Tongue (tissue), 2 donors: Measurements from ENCODE around the gene MYO10. TPM values are rescaled to one million over a fixed set of nuclear protein-coding genes. Genes with fewer than 3 reads are reported as not detected.
A peak's percentile ranks its signal among the peaks of the same experiment; 100 is the strongest.
"Not testable (repeated sequence)": the region's sequence is repeated elsewhere in the genome, so short reads cannot be mapped to it uniquely, and the experiment has no call there.

Experiments
- DNase-seq: peaks from one replicate; pipeline ENCODE4 v3.0.0-alpha.2; 2015
- total RNA-seq: library from RNA; depleted of rRNA; stranded (reverse); fragments of >200 nt; gene quantifications from one replicate; pipeline ENCODE4 v1.2.3, GENCODE V29; 2014

The MYO10 gene
- total RNA-seq, 1 donor from 2014 or later: 27.1 TPM

DNA sequence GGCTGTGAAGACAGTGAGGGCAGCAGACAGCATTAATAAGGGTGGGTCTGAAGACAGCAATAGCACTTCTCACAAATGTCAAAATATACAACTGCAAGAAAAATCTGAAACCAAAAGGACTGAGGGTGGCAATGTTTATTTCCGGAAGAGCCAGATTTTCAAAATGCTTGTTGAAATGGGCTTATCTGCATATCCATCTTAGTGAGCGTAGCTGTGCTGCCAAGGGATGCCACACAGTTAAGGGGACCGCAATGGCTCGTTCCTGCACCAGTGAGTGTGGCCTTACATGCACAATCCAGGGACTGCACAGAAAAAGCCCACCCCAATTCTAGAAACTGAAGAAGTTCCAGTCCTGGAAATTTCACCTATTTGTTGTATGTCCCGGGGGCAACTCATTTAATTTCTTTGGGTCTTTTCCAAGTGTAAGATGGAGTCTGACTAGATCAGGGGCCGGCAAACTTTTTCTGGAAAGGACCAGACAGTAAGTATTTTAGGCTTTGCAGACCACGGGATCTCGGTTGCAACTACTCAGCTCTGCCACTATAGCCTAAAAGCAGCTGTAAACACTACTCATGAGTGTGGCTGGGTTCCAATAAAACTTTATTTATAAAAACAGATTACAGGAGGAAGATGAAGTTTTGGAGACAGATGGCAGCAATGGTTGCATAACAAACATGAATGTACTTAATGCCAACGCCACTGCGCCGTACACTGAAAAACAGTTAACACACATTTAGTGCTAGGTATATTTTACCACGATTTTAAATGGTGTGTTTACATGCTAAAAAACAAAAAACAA, 154.1 kb downstream of the MYO10 start:
- no peak for DNase-seq

DNA sequence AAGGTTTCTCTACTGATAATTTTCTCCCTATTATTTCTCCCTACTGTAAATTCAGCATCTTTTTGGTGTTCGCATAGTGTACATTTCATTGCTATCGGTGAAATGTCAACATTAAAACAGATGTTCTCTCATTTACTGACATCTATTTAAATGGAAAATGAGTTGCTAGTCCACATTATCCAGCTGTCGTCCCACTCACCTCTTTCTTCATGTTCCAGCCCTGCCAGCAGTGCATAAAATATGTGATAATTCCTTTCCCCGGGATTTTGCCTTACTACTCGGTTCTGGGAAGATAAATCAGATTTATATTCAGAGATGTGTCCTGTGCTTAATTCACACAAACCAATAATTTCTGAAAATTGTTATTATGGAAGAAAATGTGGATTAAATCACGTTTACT, 155.8 kb downstream of the MYO10 start:
- DNase-seq: no peak

- no peak for DNase-seq
Observed at GRCh38 chr5:16777432-16777831, 158.7 kb downstream of the MYO10 start.

GRCh38 chr5:16776611-16777251, 159.4 kb downstream of the MYO10 start:
- peak; percentile 42 for DNase-seq

DNA sequence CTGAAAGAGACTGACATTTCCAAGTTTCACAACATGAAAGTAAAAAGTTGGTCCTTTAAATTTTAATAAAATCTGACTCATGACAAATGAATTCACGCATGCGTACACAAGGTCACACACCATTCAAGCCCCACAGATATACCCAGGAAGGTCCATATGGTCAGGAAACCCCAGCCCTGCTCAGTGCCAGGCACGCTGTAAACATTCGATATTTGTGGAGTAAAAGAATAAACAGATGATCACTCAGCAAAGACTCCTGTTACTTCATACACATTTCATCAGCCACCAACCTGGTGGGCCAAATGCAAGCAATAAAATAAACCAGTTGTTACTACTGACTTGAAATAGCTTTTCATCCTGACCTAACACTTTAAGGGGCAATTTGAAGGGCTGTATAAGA, 161.3 kb downstream of the MYO10 start:
- no peak for DNase-seq

- no peak for DNase-seq
Observed at GRCh38 chr5:16773991-16774390, 162.1 kb downstream of the MYO10 start.

- DNase-seq: no peak
Observed at GRCh38 chr5:16772556-16772955, 163.5 kb downstream of the MYO10 start.

DNA sequence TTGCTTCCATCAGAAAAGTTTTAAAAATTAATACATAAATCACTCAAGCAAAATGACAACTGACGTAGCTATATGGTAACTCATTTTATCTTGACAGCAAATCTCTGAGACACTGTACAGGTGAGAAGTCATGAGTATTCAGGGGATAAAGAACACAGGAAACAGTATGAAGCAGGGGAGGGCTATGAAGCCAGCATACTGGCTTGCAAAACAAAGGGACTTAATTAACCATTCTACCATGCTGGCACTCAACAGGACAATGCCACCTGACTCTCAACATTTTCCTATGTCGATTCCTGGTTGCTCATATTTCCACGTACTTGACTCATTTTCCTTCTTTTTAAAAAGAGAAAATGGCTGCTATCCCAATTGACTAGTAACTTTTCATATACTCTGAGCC, 167.9 kb downstream of the MYO10 start:
- DNase-seq: no peak

DNA sequence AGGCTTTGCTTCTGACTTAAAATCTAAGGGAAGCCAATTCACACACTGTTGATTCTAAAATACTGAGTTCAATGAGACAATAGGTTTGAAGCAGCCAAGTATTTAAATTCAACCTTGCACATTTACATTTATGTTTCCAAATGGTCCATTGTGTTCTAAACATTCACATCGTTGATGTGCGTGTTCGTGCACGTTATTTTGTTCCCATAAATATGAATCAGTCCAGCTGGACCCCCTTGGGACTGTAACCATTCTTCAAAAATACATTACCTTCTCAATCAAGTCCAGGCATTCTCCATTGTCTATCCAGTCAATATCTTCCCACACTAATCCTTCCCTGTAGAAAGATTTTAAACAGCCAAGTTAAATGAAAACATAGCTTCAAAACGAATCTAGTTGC, 172.9 kb downstream of the MYO10 start:
- DNase-seq: peak; percentile 78

GRCh38 chr5:16759147-16759773, 176.8 kb downstream of the MYO10 start:
- DNase-seq: peak; percentile 14

DNA sequence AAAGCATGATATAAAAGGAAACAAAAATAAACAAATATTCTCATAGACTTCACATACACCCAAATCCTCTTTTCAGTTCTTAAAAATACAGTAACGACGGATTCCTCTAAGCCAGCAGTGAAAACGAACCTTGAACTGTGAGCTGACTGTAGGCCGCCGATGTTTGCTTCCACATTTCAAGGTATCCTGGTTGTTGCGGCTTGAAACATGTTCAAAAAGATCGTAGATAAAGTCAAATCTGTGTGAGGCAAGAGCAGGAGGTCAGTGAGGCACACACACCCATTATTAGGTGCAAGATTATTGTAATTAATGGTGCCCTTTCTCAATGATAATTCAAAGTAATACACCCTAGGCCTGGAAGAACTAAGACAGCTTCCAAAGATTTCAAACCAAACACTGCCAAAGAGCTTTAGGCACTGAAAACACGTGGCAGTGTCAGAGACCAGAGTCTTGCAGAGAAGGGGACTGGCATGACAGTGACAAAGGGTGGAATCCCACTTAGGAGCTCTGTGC, 178.0 kb downstream of the MYO10 start:
- no peak for DNase-seq

- not testable (repeated sequence) for DNase-seq
Observed at GRCh38 chr5:16757577-16757976, 178.5 kb downstream of the MYO10 start.

- no peak for DNase-seq
Observed at GRCh38 chr5:16757146-16757545, 178.9 kb downstream of the MYO10 start.

DNA sequence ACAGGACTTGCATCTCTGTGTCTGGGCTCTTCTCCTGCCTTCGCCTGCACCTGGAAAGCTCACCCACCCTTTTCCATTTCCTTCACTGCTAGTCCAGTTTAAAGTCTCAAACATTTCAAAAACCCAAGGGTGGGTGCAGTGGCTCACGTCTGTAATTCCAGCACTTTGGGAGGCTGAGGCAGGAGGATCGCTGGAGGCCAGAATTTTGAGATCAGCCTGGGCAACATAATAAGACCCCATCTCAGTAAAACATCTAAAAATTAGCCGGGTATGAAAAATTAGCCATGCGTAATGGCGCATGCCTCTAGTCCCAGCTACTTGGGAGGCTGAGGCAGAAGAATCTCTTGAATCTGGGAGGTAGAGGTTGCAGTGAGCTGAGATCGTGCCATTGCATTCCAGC, 179.4 kb downstream of the MYO10 start:
- no peak for DNase-seq

DNA sequence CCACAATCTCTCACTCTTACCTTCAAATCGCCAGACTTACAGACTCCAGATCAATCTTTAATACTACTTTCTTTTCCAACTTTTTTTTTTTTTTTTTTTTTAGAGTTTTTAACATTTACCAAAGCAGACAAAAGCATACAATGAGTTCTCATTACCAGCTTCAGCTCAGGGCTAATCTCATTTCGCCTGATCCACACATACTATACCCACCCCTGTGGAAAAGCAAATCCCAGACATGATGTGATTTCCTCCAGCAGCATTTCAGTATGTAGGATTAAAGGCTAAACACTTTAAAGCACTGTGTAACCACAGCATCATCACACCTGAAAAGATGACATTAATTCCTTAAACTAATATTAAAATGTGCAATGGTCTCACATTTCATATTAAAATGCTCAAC, 180.4 kb downstream of the MYO10 start:
- no peak for DNase-seq

GRCh38 chr5:16754601-16755000, 181.5 kb downstream of the MYO10 start:
- peak; percentile 71 for DNase-seq

DNA sequence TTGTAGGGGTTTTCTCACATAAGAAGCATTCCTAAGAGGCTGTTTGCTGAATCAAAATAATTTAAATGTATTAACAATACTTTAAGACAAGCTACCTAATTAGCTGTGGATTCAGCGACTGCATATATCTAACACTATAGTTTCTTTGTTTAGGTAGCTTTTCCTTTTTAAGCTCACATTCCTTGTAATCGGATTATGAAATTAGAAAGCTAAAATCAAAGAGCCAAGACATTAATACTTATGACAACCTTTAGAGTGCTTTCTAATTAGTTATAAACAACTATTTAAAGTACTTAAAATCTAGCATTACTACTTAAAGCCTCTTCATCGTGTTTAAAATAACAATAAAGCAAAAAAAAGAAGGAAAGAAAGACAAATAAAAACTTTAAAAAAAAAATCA, 182.0 kb downstream of the MYO10 start:
- no peak for DNase-seq

DNA sequence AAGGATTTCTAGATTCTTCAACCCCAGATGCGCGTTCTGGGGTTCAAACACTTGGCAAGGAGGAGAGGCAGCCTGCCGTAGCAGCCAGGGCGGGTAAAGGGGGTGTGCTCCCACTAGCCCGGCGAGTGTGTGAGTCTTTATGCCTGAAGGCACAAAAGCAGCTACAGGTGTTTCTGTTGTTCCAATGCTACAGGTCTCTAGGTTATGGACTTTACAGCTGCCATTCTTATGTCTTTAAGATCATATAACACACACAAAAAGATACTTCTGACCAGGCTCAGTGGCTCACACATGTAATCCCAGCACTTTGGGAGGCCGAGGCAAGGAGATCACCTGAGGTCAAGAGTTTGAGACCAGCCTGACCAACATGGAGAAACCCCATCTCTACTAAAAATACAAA, 185.6 kb downstream of the MYO10 start:
- no peak for DNase-seq

DNA sequence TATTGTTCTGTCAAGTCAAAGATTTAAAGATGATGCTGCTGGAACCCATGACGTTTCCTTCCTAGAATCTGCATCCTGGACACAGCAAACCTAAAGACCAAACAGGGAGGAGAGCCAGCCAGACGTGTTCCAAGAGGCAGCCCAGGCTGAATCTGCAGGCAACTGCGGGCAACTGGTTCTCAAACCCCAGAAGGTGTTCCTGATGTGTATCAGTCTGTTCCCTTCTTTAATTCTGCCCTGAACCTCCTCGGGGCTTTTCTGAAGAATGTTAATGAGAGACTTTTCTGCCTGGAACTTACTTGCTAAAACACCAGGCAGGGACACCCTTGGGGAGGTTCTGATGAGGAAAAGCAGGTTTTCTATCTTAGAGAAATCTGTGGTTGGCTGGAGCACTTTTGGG, 186.5 kb downstream of the MYO10 start:
- DNase-seq: no peak

DNA sequence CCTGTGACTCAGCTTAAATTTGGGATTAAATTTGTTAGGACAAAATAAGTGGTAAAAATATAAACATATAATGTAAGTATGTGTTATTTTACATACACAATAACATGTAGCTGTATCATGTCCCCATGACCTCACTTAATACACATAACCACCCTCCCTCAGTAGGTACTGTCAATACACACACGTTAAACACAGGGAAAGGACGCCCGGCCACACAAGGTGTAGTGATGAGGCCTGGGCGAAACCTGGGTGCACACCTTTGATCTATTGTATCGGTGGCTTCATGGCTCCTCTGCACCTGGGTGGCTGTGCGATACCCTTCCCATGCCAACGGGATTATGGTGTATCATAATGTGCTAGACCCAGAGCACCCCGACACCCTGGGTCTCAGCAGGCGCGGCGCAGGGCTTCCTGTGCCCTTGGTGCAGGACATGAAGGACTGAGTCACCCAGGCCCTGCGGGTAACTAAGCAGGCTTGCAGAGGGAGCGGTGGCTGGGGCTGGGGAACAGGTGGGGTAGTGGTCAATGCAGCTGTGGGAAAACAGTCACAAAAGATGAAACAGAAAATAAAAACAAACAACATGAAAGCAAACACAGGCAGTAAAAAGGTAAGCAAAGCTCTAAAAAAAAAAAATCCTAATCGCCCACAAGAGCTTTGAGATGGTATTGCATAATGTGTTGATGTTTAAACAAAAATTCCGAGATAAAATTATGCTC, 191.8 kb downstream of the MYO10 start:
- no peak for DNase-seq

GRCh38 chr5:16742938-16743337, 193.2 kb downstream of the MYO10 start:
- no peak for DNase-seq

DNA sequence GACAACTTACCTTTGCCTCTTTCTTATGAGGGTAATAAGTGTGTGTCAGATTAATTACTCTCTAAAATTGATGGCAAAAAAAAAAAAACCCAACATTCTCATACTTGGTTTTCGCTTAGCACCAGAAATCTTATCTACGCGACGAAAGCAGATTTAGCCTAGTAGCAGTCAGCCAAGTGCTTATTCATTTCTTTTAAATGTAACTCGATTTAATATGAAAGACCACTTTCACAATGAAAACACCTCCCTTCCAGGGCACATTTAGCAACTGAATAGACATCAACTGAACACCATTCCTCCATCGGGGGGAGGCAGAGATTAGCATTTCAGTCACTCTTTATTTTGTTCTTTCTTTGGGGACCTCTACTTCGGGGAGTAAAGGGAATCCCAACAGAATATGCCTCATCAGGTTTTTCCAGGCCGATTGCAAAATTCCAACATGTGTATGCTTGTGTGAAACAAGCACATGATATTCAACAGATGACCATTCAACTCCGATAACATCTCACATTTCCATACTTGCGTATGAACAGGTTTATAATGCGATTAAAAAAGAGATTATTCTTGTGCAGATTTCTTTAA, 195.2 kb downstream of the MYO10 start:
- DNase-seq: peak; percentile 56
